ENCODE measurements around the gene TTC39A. TPM values are rescaled to one million over a fixed set of nuclear protein-coding genes. Genes with fewer than 3 reads are reported as not detected.

The TTC39A gene
- total RNA-seq, 1 donor from 2014 or later, result 11.5 TPM

DNA sequence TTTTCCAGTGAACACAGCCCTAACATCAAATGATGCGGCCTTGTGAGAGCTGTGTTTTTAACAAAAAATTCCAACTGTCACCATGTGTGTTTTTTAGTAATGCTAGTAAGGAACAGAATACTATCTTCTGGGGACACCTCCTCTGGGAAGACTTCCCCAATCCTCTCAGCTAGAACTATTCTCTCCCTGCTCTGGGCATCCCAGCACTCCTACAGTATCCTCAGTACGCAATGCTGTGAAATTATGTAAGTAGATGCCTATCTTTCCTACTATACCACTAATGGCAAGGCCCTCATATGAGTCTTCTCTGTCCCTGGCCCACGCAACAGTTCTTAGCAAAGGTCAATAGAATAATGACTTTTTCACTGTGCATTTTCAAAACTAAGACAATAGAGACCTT is 19.5 kb upstream of the TTC39A start:
- no peak for DNase-seq (ENCODE audit: extremely low spot score in 2 of 2)
- peaks cover 8% of the 10 kb centered on the region for H3K4me1 ChIP-seq
- intact Hi-C loops (cut with DNase I), result no loop called here
- H3K4me3 ChIP-seq, result no peak overlapping the region
- no peak overlapping the region for H3K27ac ChIP-seq
- H3K36me3 ChIP-seq, result no peaks in the 10 kb centered on the region
- no peaks in the 10 kb centered on the region for H3K27me3 ChIP-seq
- H3K9me3 ChIP-seq, result no peaks in the 10 kb centered on the region
- TF ChIP-seq, protein P1, sequence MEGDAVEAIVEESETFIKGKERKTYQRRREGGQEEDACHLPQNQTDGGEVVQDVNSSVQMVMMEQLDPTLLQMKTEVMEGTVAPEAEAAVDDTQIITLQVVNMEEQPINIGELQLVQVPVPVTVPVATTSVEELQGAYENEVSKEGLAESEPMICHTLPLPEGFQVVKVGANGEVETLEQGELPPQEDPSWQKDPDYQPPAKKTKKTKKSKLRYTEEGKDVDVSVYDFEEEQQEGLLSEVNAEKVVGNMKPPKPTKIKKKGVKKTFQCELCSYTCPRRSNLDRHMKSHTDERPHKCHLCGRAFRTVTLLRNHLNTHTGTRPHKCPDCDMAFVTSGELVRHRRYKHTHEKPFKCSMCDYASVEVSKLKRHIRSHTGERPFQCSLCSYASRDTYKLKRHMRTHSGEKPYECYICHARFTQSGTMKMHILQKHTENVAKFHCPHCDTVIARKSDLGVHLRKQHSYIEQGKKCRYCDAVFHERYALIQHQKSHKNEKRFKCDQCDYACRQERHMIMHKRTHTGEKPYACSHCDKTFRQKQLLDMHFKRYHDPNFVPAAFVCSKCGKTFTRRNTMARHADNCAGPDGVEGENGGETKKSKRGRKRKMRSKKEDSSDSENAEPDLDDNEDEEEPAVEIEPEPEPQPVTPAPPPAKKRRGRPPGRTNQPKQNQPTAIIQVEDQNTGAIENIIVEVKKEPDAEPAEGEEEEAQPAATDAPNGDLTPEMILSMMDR (IDR thresholded peaks at IDR 0.05), result no peak
- TF ChIP-seq POLR2AphosphoS5 (IDR thresholded peaks at IDR 0.05; ENCODE audit: insufficient read depth in 1 of 2, low read depth in 1 of 2) (no peak), POLR2A (IDR thresholded peaks at IDR 0.05) (no peak)

DNA sequence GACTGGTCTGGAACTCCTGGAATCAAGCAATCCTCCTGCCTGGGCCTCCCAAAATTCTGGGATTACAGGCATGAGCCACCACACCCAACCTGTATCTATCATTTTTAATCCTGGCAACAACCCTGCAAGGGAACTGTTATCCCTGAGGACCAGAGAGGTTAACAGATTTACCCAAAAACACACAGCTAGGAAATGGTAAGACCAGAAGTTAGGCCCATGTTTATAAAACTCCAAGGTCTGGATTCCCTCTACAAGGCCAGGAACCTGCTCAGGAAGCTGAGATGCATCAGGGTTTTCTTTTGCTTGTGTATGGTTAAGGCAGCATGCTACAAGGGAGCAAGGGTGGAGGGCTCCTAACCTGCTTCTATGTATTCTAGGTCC is 17.8 kb upstream of the TTC39A start:
- Histone ChIP-seq H3K4me3 (no peak overlapping the region), H3K9me3 (no peaks in the 10 kb centered on the region), H3K36me3 (no peaks in the 10 kb centered on the region), H3K27ac (no peak overlapping the region), H3K4me1 (peaks cover 15% of the 10 kb centered on the region), H3K27me3 (no peaks in the 10 kb centered on the region)
- DNase-seq (ENCODE audit: extremely low spot score in 2 of 2), result no peak
- no peak for TF ChIP-seq POLR2A (IDR thresholded peaks at IDR 0.05)
- TF ChIP-seq, protein P1 (IDR thresholded peaks at IDR 0.05), result no peak
- TF ChIP-seq POLR2AphosphoS5 (IDR thresholded peaks at IDR 0.05; ENCODE audit: insufficient read depth in 1 of 2, low read depth in 1 of 2), result no peak
- intact Hi-C loops (cut with DNase I), result no loop called here

DNA sequence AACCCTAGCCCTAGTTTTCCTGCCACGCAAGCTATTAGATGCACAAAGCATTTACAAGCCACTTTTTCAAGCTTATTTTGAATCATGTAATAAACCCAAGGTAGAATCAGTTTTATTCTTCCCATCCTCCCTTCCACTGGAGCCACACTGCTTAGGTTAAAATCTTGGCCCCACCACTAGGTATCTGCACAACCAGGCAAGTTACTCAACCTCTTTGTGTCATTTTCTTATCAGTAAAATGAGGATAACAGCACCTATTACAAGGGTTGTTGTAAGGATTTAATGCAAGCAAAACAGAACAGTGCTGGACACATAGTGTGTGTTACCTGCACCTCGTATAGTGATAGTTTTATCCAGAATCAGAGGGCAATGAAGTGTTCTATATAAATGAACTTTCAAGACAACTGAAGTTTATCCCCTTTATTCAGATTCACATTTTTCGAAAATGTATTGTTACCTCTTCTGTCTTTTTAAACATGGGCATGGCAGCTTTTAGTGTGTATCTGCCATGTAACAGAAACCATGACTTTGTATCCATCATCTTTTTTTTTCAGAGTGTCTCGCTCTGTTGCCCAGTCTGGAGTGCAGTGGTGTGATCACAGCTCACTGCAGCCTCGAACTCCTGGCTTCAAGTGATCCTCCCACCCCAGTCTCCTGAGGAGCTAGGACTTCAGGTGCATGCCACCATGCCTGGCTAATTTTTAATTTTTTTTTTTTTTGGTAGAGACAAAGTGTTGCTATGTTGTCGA is 17.2 kb upstream of the TTC39A start:
- Histone ChIP-seq H3K4me3 (no peak overlapping the region), H3K9me3 (no peaks in the 10 kb centered on the region), H3K27me3 (no peaks in the 10 kb centered on the region), H3K4me1 (peaks cover 15% of the 10 kb centered on the region), H3K36me3 (no peaks in the 10 kb centered on the region), H3K27ac (no peak overlapping the region)
- DNase-seq (ENCODE audit: extremely low spot score in 2 of 2), result no peak
- intact Hi-C loops (cut with DNase I), result no loop called here
- TF ChIP-seq, protein P1 (IDR thresholded peaks at IDR 0.05), result no peak
- no peak for TF ChIP-seq POLR2A (IDR thresholded peaks at IDR 0.05)
- TF ChIP-seq POLR2AphosphoS5 (IDR thresholded peaks at IDR 0.05; ENCODE audit: insufficient read depth in 1 of 2, low read depth in 1 of 2), result no peak

DNA sequence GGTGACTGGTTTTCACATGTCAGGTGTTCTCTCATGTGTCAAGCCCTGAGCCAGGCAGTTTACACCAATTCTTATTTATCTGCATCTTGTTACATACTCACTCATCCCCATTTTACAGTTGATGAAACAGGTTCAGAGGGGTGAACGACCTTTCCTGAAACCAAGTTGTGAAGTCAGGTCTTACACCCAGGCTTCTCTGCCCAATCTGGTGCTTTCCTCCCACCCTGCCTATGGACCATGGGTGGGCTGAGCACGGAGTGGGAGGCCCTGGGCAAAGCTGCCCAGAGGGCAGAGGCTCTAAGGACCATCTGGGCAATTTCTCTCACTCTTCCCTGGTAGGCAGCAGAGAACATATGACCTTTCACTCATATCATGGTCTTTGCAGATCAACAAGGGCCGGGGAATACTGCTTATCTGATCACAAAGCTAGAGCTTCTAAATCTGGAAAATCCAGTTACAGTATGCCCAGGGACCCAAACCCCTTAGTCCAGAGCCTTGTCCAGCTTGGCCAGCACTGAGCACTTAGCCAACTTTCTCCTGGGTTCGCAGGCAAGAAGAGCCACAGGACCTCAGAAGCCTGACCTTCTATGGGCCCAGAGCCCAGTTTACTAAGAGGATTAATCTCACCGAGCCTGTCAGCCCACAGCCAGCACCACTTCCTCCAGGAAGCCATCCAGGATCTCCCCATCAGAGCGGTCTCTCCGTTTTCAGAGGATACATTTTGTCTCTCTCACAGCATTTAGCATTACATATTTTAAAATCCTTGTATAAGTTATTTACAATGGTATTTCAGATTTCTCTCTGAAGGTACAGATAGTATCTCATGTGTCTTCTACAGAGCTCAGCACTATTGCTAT is 16.0 kb upstream of the TTC39A start:
- intact Hi-C loops (cut with DNase I), result no loop called here
- Histone ChIP-seq H3K27ac (no peak overlapping the region), H3K4me1 (peaks cover 15% of the 10 kb centered on the region), H3K36me3 (no peaks in the 10 kb centered on the region), H3K27me3 (no peaks in the 10 kb centered on the region), H3K9me3 (no peaks in the 10 kb centered on the region), H3K4me3 (no peak overlapping the region)
- no peak for DNase-seq (ENCODE audit: extremely low spot score in 2 of 2)
- no peak for TF ChIP-seq POLR2AphosphoS5 (IDR thresholded peaks at IDR 0.05; ENCODE audit: insufficient read depth in 1 of 2, low read depth in 1 of 2)
- TF ChIP-seq, protein P1 (IDR thresholded peaks at IDR 0.05), result no peak
- no peak for TF ChIP-seq POLR2A (IDR thresholded peaks at IDR 0.05)

Measured in vagina (tissue), 2 donors.